GM21619 (cell line): ENCODE results near the gene ASH1L.
"Not testable (repeated sequence)": the region's sequence is repeated elsewhere in the genome, so short reads cannot be mapped to it uniquely, and the experiment has no call there.

Experiments
- ATAC-seq: cut with Tn5 transposase; IDR thresholded peaks from one replicate; pipeline ENCODE4 v1.9.1; 2021; ENCODE audit not compliant: unreplicated experiment

Gene ASH1L, protein sequence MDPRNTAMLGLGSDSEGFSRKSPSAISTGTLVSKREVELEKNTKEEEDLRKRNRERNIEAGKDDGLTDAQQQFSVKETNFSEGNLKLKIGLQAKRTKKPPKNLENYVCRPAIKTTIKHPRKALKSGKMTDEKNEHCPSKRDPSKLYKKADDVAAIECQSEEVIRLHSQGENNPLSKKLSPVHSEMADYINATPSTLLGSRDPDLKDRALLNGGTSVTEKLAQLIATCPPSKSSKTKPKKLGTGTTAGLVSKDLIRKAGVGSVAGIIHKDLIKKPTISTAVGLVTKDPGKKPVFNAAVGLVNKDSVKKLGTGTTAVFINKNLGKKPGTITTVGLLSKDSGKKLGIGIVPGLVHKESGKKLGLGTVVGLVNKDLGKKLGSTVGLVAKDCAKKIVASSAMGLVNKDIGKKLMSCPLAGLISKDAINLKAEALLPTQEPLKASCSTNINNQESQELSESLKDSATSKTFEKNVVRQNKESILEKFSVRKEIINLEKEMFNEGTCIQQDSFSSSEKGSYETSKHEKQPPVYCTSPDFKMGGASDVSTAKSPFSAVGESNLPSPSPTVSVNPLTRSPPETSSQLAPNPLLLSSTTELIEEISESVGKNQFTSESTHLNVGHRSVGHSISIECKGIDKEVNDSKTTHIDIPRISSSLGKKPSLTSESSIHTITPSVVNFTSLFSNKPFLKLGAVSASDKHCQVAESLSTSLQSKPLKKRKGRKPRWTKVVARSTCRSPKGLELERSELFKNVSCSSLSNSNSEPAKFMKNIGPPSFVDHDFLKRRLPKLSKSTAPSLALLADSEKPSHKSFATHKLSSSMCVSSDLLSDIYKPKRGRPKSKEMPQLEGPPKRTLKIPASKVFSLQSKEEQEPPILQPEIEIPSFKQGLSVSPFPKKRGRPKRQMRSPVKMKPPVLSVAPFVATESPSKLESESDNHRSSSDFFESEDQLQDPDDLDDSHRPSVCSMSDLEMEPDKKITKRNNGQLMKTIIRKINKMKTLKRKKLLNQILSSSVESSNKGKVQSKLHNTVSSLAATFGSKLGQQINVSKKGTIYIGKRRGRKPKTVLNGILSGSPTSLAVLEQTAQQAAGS (N-terminal part only)

GRCh38 chr1:155562581-155563376 is at the start of gene ASH1L:
Gene ASH1L, minus strand, starts transcription at chr1:155562803. Its CDS starts 41,284 bp downstream, at chr1:155521519.
- ATAC-seq: peak; percentile 78

- ATAC-seq: not testable (repeated sequence)
These were observed 47.6 kb upstream of the ASH1L start for GRCh38 chr1:155610257-155610647.

GRCh38 chr1:155609515-155610256 is 47.1 kb upstream of the ASH1L start, which contains the start of gene MSTO1:
Gene MSTO1, plus strand, starts transcription at chr1:155610218. Its CDS starts 31 bp downstream, at chr1:155610249.
- ATAC-seq: peak; percentile 87

- ATAC-seq: no peak
These were observed 46.3 kb upstream of the ASH1L start for GRCh38 chr1:155608888-155609225.

GRCh38 chr1:155607708-155608107 is 45.1 kb upstream of the ASH1L start:
- no peak for ATAC-seq

DNA sequence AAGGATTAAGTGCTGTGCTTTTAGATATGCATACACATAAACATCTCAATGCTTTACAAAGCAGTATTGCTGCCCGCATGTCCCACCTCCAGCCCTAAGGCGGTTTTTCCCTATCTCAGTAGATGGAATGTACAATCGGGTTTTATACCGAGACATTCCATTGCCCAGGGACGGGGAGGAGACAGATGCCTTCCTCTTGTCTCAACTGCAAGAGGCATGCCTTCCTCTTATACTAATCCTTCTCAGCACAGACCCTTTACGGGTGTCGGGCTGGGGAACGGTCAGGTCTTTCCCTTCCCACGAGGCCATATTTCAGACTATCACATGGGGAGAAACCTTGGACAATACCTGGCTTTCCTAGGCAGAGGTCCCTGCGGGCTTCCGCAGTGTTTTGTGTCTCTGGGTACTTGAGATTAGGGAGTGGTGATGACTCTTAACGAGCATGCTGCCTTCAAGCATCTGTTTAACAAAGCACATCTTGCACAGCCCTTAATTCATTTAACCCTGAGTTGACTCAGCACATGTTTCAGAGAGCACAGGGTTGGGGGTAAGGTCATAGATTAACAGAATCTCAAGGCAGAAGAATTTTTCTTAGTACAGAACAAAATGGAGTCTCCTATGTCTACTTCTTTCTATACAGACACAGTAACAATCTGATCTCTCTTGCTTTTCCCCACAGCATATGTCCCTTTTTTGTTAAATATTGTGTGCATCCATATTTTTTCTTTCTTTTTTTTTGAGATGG is 37.4 kb upstream of the ASH1L start:
- ATAC-seq: not testable (repeated sequence)

GRCh38 chr1:155598842-155599331 is 36.3 kb upstream of the ASH1L start:
- ATAC-seq: no peak

GRCh38 chr1:155596864-155597263 is 34.3 kb upstream of the ASH1L start:
- ATAC-seq: no peak

- not testable (repeated sequence) for ATAC-seq
These were observed 33.4 kb upstream of the ASH1L start for GRCh38 chr1:155595877-155596474.

GRCh38 chr1:155591770-155592169 is 29.2 kb upstream of the ASH1L start:
- ATAC-seq: no peak

- ATAC-seq: not testable (repeated sequence)
These were observed 28.1 kb upstream of the ASH1L start for GRCh38 chr1:155590516-155591247.

GRCh38 chr1:155589282-155589681 is 26.7 kb upstream of the ASH1L start:
- ATAC-seq: not testable (repeated sequence)

- not testable (repeated sequence) for ATAC-seq
These were observed 21.2 kb upstream of the ASH1L start for GRCh38 chr1:155583846-155584245.

DNA sequence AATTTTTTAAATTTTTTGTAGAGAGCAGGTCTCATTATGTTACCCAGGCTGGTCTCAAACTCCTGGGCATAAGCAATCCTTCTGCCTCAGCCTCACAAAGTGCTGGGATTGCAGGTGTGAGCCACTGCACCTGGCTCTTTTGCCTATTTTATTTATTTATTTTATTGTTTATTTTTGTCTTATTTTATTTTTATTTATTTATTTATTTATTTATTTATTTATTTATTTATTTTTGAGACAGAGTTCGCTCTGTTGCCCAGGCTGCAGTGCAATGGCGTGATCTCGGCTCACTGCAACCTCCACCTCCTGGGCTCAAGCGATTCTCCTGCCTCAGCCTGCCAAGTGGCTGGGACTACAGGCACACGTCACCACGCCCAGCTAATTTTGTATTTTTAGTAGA is 13.0 kb upstream of the ASH1L start:
- ATAC-seq: not testable (repeated sequence)

GRCh38 chr1:155574077-155574476 is 11.5 kb upstream of the ASH1L start:
- no peak for ATAC-seq

- no peak for ATAC-seq
These were observed 8.0 kb upstream of the ASH1L start for GRCh38 chr1:155570593-155570990.

- ATAC-seq: no peak
These were observed 7.5 kb upstream of the ASH1L start for GRCh38 chr1:155569988-155570592.
